GM19372 (cell line): ENCODE results near the gene AP4B1.
"Not testable (repeated sequence)": the region's sequence is repeated elsewhere in the genome, so short reads cannot be mapped to it uniquely, and the experiment has no call there.

ENCODE experiments used
- ATAC-seq: cut with Tn5 transposase; IDR thresholded peaks from one replicate; pipeline ENCODE4 v1.9.1; 2021; ENCODE audit warnings: mild to moderate bottlenecking, low read depth, moderate library complexity; ENCODE audit not compliant: unreplicated experiment

Gene AP4B1

GRCh38 chr1:113860891-113861290, 43.7 kb downstream of the AP4B1 start:
- no peak for ATAC-seq

GRCh38 chr1:113859478-113860175, 45.0 kb downstream of the AP4B1 start:
- peak; percentile 85 for ATAC-seq

GRCh38 chr1:113858982-113859381, 45.6 kb downstream of the AP4B1 start:
- ATAC-seq, result no peak

GRCh38 chr1:113858418-113858817, 46.2 kb downstream of the AP4B1 start:
- no peak for ATAC-seq

GRCh38 chr1:113857776-113858175, 46.8 kb downstream of the AP4B1 start:
- no peak for ATAC-seq

GRCh38 chr1:113856401-113856790, 48.2 kb downstream of the AP4B1 start:
- ATAC-seq, result no peak

GRCh38 chr1:113855630-113856400, 48.8 kb downstream of the AP4B1 start:
- ATAC-seq, result no peak

GRCh38 chr1:113854234-113854633, 50.4 kb downstream of the AP4B1 start:
- no peak for ATAC-seq

GRCh38 chr1:113852694-113853093, 51.9 kb downstream of the AP4B1 start:
- ATAC-seq, result not testable (repeated sequence)

- no peak for ATAC-seq
These were observed 54.3 kb downstream of the AP4B1 start for GRCh38 chr1:113850127-113850796.

- no peak for ATAC-seq
These were observed 55.5 kb downstream of the AP4B1 start for GRCh38 chr1:113849072-113849471.

GRCh38 chr1:113846391-113847035, 58.1 kb downstream of the AP4B1 start:
- no peak for ATAC-seq
